SU-DHL-6 (cell line): ENCODE measurements around the gene NUP188.

Experiments used
- EZH2phosphoT487 ChIP-seq: fragments of 200-600 bp; sonication (generic), shearing (Covaris generic); conservative IDR thresholded peaks from 2 replicates; pipeline ENCODE4 v1.6.1; 2018; ENCODE audit warnings: mild to moderate bottlenecking, antibody characterized with exemption, low read length, moderate library complexity, mixed read lengths
- TF ChIP-seq, protein P1 (sequence below): fragments of 200-600 bp; sonication (generic); IDR thresholded peaks from one replicate; pipeline ENCODE4 v1.5.1; 2017; ENCODE audit warnings: antibody characterized with exemption, mild to moderate bottlenecking, low read length, moderate library complexity; ENCODE audit not compliant: insufficient read depth, poor library complexity, severe bottlenecking

GRCh38 chr9:128947277-128947526 lies 297 bp upstream of the NUP188 start:
- TF ChIP-seq, protein P1, sequence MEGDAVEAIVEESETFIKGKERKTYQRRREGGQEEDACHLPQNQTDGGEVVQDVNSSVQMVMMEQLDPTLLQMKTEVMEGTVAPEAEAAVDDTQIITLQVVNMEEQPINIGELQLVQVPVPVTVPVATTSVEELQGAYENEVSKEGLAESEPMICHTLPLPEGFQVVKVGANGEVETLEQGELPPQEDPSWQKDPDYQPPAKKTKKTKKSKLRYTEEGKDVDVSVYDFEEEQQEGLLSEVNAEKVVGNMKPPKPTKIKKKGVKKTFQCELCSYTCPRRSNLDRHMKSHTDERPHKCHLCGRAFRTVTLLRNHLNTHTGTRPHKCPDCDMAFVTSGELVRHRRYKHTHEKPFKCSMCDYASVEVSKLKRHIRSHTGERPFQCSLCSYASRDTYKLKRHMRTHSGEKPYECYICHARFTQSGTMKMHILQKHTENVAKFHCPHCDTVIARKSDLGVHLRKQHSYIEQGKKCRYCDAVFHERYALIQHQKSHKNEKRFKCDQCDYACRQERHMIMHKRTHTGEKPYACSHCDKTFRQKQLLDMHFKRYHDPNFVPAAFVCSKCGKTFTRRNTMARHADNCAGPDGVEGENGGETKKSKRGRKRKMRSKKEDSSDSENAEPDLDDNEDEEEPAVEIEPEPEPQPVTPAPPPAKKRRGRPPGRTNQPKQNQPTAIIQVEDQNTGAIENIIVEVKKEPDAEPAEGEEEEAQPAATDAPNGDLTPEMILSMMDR = no peak
- no peak for TF ChIP-seq EZH2phosphoT487
